Left ventricle myocardium inferior (tissue), 1 donor: ENCODE results near the gene PPP1R37. TPM values are rescaled to one million over a fixed set of nuclear protein-coding genes. Genes with fewer than 3 reads are reported as not detected.
"Not testable (repeated sequence)": the region's sequence is repeated elsewhere in the genome, so short reads cannot be mapped to it uniquely, and the experiment has no call there.

Source experiments
- DNase-seq: peaks from one replicate; pipeline ENCODE4 v3.0.0-alpha.2; 2020
- H3K27ac ChIP-seq: fragments of 200-600 bp; replicated peaks from 2 replicates; pipeline ENCODE4 v1.8.0; 2021
- H3K27me3 ChIP-seq: fragments of 200-600 bp; 2 replicates; pipeline ENCODE4 v1.8.0; 2021; ENCODE audit warnings: low read depth
- H3K36me3 ChIP-seq: fragments of 200-600 bp; 2 replicates; pipeline ENCODE4 v1.8.0; 2021
- H3K4me1 ChIP-seq: fragments of 200-600 bp; 2 replicates; pipeline ENCODE4 v1.8.0; 2021
- H3K4me3 ChIP-seq: fragments of 200-600 bp; 2 replicates; pipeline ENCODE4 v1.8.0; 2021; ENCODE audit warnings: mild to moderate bottlenecking, moderate library complexity
- H3K9me3 ChIP-seq: fragments of 200-600 bp; replicated peaks from 2 replicates; pipeline ENCODE4 v1.8.0; 2021
- intact Hi-C: fragments of 100-400 bp; cut with micrococcal nuclease; formaldehyde crosslinking; loops from one replicate; pipeline ENCODE4 v1.11.0; 2022
- total RNA-seq: library from RNA; stranded (reverse); fragmentation: NEBNext Ultra II Directional; extraction: Animal tissue kit (Norgen Biotek cat#: 25700); gene quantifications from one replicate; pipeline ENCODE4 v1.2.1, GENCODE V29; 2021
- TF ChIP-seq, protein P1 (sequence below): fragments of 200-600 bp; IDR thresholded peaks from 2 replicates; pipeline ENCODE4 v1.8.0; 2021; ENCODE audit warnings: antibody characterized with exemption, mild to moderate bottlenecking, borderline replicate concordance
- donor health status: DM: no; HTN: yes; CAD: no; lungs with severe emphysema.

Gene PPP1R37
- total RNA-seq, 1 donor from 2014 or later, result 15.9 TPM

- TF ChIP-seq, protein P1, sequence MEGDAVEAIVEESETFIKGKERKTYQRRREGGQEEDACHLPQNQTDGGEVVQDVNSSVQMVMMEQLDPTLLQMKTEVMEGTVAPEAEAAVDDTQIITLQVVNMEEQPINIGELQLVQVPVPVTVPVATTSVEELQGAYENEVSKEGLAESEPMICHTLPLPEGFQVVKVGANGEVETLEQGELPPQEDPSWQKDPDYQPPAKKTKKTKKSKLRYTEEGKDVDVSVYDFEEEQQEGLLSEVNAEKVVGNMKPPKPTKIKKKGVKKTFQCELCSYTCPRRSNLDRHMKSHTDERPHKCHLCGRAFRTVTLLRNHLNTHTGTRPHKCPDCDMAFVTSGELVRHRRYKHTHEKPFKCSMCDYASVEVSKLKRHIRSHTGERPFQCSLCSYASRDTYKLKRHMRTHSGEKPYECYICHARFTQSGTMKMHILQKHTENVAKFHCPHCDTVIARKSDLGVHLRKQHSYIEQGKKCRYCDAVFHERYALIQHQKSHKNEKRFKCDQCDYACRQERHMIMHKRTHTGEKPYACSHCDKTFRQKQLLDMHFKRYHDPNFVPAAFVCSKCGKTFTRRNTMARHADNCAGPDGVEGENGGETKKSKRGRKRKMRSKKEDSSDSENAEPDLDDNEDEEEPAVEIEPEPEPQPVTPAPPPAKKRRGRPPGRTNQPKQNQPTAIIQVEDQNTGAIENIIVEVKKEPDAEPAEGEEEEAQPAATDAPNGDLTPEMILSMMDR, result no peak
- intact Hi-C loops, result no loop called here
- Histone ChIP-seq H3K27me3 (no peaks in the 10 kb centered on the region), H3K9me3 (no peaks in the 10 kb centered on the region), H3K36me3 (no peaks in the 10 kb centered on the region), H3K27ac (no peak overlapping the region), H3K4me1 (peaks cover 24% of the 10 kb centered on the region), H3K4me3 (no peak overlapping the region)
- DNase-seq, result no peak
Observed at GRCh38 chr19:45115809-45116615, 23.0 kb downstream of the PPP1R37 start.

DNA sequence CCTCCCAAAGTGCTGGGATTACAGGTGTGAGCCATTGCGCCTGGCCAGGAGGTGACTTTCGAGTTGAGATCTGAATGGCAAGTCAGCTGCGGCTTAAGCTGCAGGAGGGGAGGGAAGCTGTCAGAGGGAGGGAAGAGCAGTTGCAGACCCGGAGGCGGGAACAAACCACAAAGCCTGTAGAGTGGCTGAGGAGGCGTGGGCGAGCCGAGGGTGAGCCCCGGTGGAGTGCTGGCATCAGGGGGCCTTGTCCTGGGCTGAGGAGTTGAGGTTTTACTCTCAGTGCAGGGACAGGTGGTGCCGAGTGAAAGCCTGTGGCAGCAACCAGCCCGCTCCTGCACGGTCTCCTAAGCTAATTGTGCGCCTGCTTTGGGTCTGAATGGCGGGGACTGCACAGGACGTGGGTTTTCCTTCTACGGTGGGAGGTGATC lies 24.2 kb downstream of the PPP1R37 start:
- H3K27me3 ChIP-seq, result no peaks in the 10 kb centered on the region
- TF ChIP-seq, protein P1, result no peak

DNA sequence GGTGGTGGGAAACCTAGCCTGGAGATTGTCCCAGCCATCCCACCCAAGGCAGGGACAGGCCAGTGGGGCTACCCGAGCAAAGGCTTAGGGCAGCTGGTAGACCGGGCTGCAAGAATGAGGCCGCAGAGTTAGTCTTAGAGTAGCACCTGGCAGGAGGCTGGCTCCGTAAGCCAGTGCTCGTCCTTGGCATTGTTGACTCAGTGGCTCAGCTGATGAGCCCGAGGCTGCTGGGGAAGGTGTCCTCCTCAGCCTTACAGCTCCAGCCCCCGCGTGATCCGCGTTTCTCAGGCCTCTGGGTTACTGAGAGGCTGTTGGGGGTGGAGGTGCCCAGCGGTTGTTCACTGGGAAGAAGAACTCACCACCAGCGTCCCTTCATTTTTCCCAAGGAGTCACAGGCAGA lies 24.7 kb downstream of the PPP1R37 start:
- TF ChIP-seq, protein P1, result no peak
- no peaks in the 10 kb centered on the region for H3K27me3 ChIP-seq
- no peak for DNase-seq

More for the DNA sequence above, 24.2 kb downstream of the PPP1R37 start:
- H3K27ac ChIP-seq, result no peak overlapping the region
- H3K4me1 ChIP-seq, result peaks cover 20% of the 10 kb centered on the region
- H3K36me3 ChIP-seq, result no peaks in the 10 kb centered on the region
- no peak overlapping the region for H3K4me3 ChIP-seq
- H3K9me3 ChIP-seq, result no peaks in the 10 kb centered on the region
- intact Hi-C loops, result no loop called here
- no peak for DNase-seq

GRCh38 chr19:45118106-45118505 lies 25.1 kb downstream of the PPP1R37 start:
- intact Hi-C loops, result no loop called here
- Histone ChIP-seq H3K36me3 (no peaks in the 10 kb centered on the region), H3K27ac (no peak overlapping the region), H3K4me1 (peaks cover 20% of the 10 kb centered on the region), H3K9me3 (no peaks in the 10 kb centered on the region), H3K27me3 (no peaks in the 10 kb centered on the region), H3K4me3 (no peak overlapping the region)
- TF ChIP-seq, protein P1, result no peak
- no peak for DNase-seq

More for the DNA sequence above, 24.7 kb downstream of the PPP1R37 start:
- no peak overlapping the region for H3K27ac ChIP-seq
- H3K4me1 ChIP-seq, result peaks cover 20% of the 10 kb centered on the region
- no peak overlapping the region for H3K4me3 ChIP-seq
- H3K36me3 ChIP-seq, result no peaks in the 10 kb centered on the region
- intact Hi-C loops, result no loop called here
- no peaks in the 10 kb centered on the region for H3K9me3 ChIP-seq

DNA sequence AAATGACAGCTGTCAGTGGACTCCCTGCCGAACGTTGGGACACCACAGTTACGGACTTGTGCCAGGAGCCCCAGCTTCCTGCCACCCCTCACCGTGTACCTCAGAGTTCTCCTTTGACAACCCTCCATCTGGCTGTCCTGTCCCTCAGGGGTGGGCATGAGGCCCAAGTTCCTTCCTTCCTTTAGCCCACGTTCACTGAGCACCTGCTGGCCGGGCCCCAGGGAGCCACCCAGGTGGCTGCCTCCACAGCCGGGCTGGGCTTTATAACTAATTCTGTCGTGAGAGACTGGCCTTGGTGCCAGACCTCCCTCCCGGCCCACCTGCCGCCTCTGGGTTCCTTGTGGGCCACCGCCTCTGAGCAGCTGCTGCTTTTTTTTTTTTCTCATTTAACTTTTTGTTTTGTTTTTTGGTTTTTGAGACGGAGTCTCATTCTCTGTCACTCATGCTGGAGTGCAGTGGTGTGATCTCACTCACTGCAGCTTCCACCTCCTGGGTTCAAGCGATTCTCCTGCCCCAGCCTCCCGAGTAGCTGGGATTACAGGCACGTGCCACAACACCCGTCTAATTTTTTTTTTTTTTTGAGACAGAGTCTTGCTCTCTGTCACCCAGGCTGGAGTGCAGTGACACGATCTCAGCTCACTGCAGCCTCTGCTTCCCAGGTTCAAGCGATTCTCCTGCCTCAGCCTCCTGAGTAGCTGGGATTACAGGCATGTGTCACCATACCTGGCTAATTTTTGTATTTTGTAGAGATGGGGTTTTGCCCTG lies 25.8 kb downstream of the PPP1R37 start:
- H3K4me1 ChIP-seq, result peaks cover 20% of the 10 kb centered on the region
- intact Hi-C loops, H3K27ac ChIP-seq, H3K36me3 ChIP-seq, H3K9me3 ChIP-seq, H3K4me3 ChIP-seq, DNase-seq, H3K27me3 ChIP-seq: not testable (repeated sequence)

DNA sequence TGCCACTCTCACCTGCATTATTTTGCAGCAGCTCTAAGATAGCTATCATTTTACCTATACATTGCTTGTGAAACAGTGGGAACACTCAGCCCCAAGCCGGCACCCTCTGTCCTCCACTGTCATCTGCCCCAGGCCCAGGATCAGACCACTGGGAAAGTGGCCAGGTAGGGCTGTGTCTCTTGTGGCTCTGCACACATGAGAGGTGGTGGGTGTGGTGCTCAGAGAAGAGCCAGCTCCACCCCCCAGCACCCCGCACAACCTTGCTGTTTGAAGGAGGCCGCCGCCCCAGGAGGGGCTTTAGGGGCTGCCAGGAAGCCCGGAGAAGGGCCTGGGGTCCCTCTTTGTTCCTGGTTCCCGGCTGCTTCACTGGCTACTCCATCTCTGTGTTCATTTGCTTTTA lies 26.6 kb downstream of the PPP1R37 start:
- intact Hi-C loops, result no loop called here
- no peaks in the 10 kb centered on the region for H3K9me3 ChIP-seq
- no peak for DNase-seq
- no peak overlapping the region for H3K27ac ChIP-seq
- H3K4me1 ChIP-seq, result peaks cover 20% of the 10 kb centered on the region
- TF ChIP-seq, protein P1, result no peak
- no peak overlapping the region for H3K4me3 ChIP-seq
- no peaks in the 10 kb centered on the region for H3K27me3 ChIP-seq
- H3K36me3 ChIP-seq, result no peaks in the 10 kb centered on the region
